SK-N-SH (cell line): ENCODE results near the gene MAP3K2. TPM values are rescaled to one million over a fixed set of nuclear protein-coding genes. Genes with fewer than 3 reads are reported as not detected.

Experiments used
- CTCF ChIA-PET: fragments of 300-600, 350-600 bp; formaldehyde crosslinking; extraction: SDS; loops from one replicate; lab custom pipeline; 2021; lab: Yijun Ruan, JAX
- POLR2A ChIA-PET: fragments of 350-600 bp; sonication (Branson Sonifier 250); formaldehyde crosslinking; extraction: SDS; loops from one replicate; lab custom pipeline; 2020; ENCODE audit warnings: antibody characterized with exemption, inconsistent platforms; lab: Yijun Ruan, JAX
- DNase-seq: peaks from one replicate; pipeline ENCODE4 v3.0.0; 2012
- H2AFZ ChIP-seq: fragments of 200-600 bp; sonication (generic); 2 replicates; pipeline ENCODE4 v1.8.1; 2016; ENCODE audit warnings: antibody characterized with exemption, mild to moderate bottlenecking, low read depth
- H3F3A ChIP-seq: fragments of 200-600 bp; sonication (generic); replicated peaks from 2 replicates; pipeline ENCODE3; 2016; ENCODE audit warnings: antibody characterized with exemption, mild to moderate bottlenecking; ENCODE audit not compliant: insufficient read depth
- H3K27ac ChIP-seq, 2 experiments: fragments of 200-500 bp in 1 of 2; fragments of 200-600 bp in 1 of 2; sonication (Bioruptor generic) in 1 of 2; sonication (generic), shearing (Covaris generic) in 1 of 2; 2 replicates each; pipeline versions ENCODE4 v1.5.1 to v1.6.1; 2014 to 2016; ENCODE audit warnings: low read depth in 2 of 2, inconsistent platforms in 1 of 2, low read length in 1 of 2, mild to moderate bottlenecking in 1 of 2, mixed read lengths in 1 of 2
- H3K27me3 ChIP-seq: fragments of 200-600 bp; sonication (generic), shearing (Covaris generic); 2 replicates; pipeline ENCODE4 v1.6.1; 2016; ENCODE audit warnings: mixed run types; ENCODE audit not compliant: insufficient read depth
- H3K36me3 ChIP-seq, 2 experiments: fragments of 200-500 bp in 1 of 2; fragments of 200-600 bp in 1 of 2; sonication (Bioruptor generic) in 1 of 2; sonication (generic) in 1 of 2; replicated peaks in 1 of 2; 2 replicates each; pipeline versions ENCODE3 to v1.5.1; 2014 to 2016; ENCODE audit warnings: low read length in 1 of 2, mild to moderate bottlenecking in 1 of 2; ENCODE audit not compliant: insufficient read depth in 2 of 2, control insufficient read depth in 1 of 2
- H3K4me1 ChIP-seq, 2 experiments: fragments of 200-500 bp in 1 of 2; fragments of 200-600 bp in 1 of 2; sonication (Bioruptor generic) in 1 of 2; sonication (generic), shearing (Covaris generic) in 1 of 2; 2 replicates each; pipeline versions ENCODE4 v1.5.1 to v1.6.1; 2014 to 2016; ENCODE audit warnings: low read depth in 1 of 2, low read length in 1 of 2, mixed run types in 1 of 2; ENCODE audit not compliant: insufficient read depth in 2 of 2, control insufficient read depth in 1 of 2
- H3K4me2 ChIP-seq: fragments of 200-600 bp; sonication (generic), shearing (Covaris generic); 2 replicates; pipeline ENCODE4 v1.6.1; 2017; ENCODE audit warnings: mixed run types
- H3K4me3 ChIP-seq, 2 experiments: fragments of 200-500 bp in 1 of 2; fragments of 200-600 bp in 1 of 2; sonication (Bioruptor generic) in 1 of 2; sonication (generic), shearing (Covaris generic) in 1 of 2; 2 replicates each; pipeline versions ENCODE4 v1.5.1 to v1.8.1; 2014 to 2016; ENCODE audit warnings: low read depth in 2 of 2, inconsistent platforms in 1 of 2, low read length in 1 of 2, mild to moderate bottlenecking in 1 of 2, mixed read lengths in 1 of 2, moderate library complexity in 1 of 2
- H3K79me2 ChIP-seq: fragments of 200-600 bp; sonication (generic); 2 replicates; pipeline ENCODE4 v1.8.1; 2017; ENCODE audit warnings: mild to moderate bottlenecking; ENCODE audit not compliant: insufficient read depth
- H3K9ac ChIP-seq: fragments of 200-600 bp; sonication (generic); 2 replicates; pipeline ENCODE4 v1.6.1; 2017; ENCODE audit warnings: mixed run types
- H3K9me2 ChIP-seq: fragments of 200-600 bp; sonication (generic); 2 replicates; pipeline ENCODE4 v1.6.1; 2017; ENCODE audit warnings: mixed run types
- H3K9me3 ChIP-seq: fragments of 200-600 bp; sonication (generic); 2 replicates; pipeline ENCODE4 v1.6.1; 2017; ENCODE audit warnings: mixed run types, mild to moderate bottlenecking, moderate library complexity
- H4K20me1 ChIP-seq: fragments of 200-600 bp; sonication (generic); 2 replicates; pipeline ENCODE4 v1.6.1; 2017; ENCODE audit warnings: mild to moderate bottlenecking, mixed run types; ENCODE audit not compliant: insufficient read depth
- CHD2 ChIP-seq: fragments of 150-350 bp; IDR thresholded peaks from 2 replicates; pipeline ENCODE4 v1.6.1; 2018; ENCODE audit warnings: low read length; ENCODE audit not compliant: partially characterized antibody
- EZH2phosphoT487 ChIP-seq: fragments of 200-600 bp; sonication (generic); IDR thresholded peaks from 2 replicates; pipeline ENCODE4 v1.6.1; 2017; ENCODE audit warnings: low read depth, mixed run types, mild to moderate bottlenecking, antibody characterized with exemption, moderate library complexity, borderline replicate concordance
- FOXJ3 ChIP-seq: sonication (generic); formaldehyde crosslinking; IDR thresholded peaks from 2 replicates; pipeline ENCODE4 v1.5.1; 2020; ENCODE audit warnings: mild to moderate bottlenecking, missing genetic modification reagents
- GABPA ChIP-seq: IDR thresholded peaks from 2 replicates; pipeline ENCODE4 v1.4.0; 2012; ENCODE audit warnings: low read depth, mild to moderate bottlenecking
- MXI1 ChIP-seq: IDR thresholded peaks from 2 replicates; pipeline ENCODE4 v1.6.1; 2012; ENCODE audit warnings: mild to moderate bottlenecking, low read depth, low read length, improper control_type of control experiment
- NRF1 ChIP-seq: IDR thresholded peaks from 2 replicates; pipeline ENCODE4 v1.6.1; 2012; ENCODE audit warnings: low read depth, mild to moderate bottlenecking, low read length
- PBX3 ChIP-seq: IDR thresholded peaks from 2 replicates; pipeline ENCODE4; 2012
- RXRA ChIP-seq: IDR thresholded peaks from 2 replicates; pipeline ENCODE4 v1.4.0; 2012; ENCODE audit warnings: low read depth, mild to moderate bottlenecking, borderline replicate concordance
- TEAD4 ChIP-seq: IDR thresholded peaks from 2 replicates; pipeline ENCODE4 v1.4.0; 2012; ENCODE audit warnings: mild to moderate bottlenecking, borderline replicate concordance; ENCODE audit not compliant: insufficient read depth
- WGBS: methylation state at CpG from one replicate; pipeline ENCODE4 v1.1.6; 2017; ENCODE audit warnings: low lambda C conversion rate; 5-methylcytosine and 5-hydroxymethylcytosine counted together
- polyA plus RNA-seq, 3 experiments: library from polyadenylated mRNA; depleted of rRNA; stranded (reverse); fragments of >200 nt; gene quantifications; 2 replicates each; pipeline ENCODE4 v1.2.3, GENCODE V29; 2012

Gene MAP3K2
- polyA plus RNA-seq, 1 of the 3 experiments (the other 2 are of a cell fraction) = 2.7 TPM

GRCh38 chr2:127389778-127390435, 2.1 kb upstream of the MAP3K2 start:
- H3K27me3 ChIP-seq = no peaks in the 10 kb centered on the region
- peaks cover 14% of the 10 kb centered on the region for H3F3A ChIP-seq
- no peak for TF ChIP-seq CHD2
- TF ChIP-seq EZH2phosphoT487 = no peak
- H4K20me1 ChIP-seq = peaks cover 19% of the 10 kb centered on the region
- ChIA-PET CTCF (interaction anchor here (2.7 kb wide), 1 partner anchor 66 kb away, joined by 9 read pairs; no protein-coding TSS in a partner anchor), POLR2A (no interaction called here)
- no peak overlapping the region for H3K4me2 ChIP-seq
- H3K4me1 ChIP-seq = peaks cover 10 to 16% of the 10 kb centered on the region in 2 experiments; a peak in 3 of 4 replicates
- H3K27ac ChIP-seq = no peak overlapping the region
- peaks cover 26% of the 10 kb centered on the region for H3K79me2 ChIP-seq
- H2AFZ ChIP-seq = no peak overlapping the region
- H3K9me2 ChIP-seq = no peaks in the 10 kb centered on the region
- H3K36me3 ChIP-seq = peaks cover 0 to 8% of the 10 kb centered on the region in 2 experiments
- no peak for DNase-seq
- H3K9me3 ChIP-seq = no peaks in the 10 kb centered on the region
- 83% methylated on average over 5 of the region's 5 CpGs for WGBS
- H3K9ac ChIP-seq = no peak overlapping the region
- no peak overlapping the region for H3K4me3 ChIP-seq

- H3K4me2 ChIP-seq = peak overlapping the region; percentile 97
- ChIA-PET POLR2A (no interaction called here), CTCF (interaction anchor here (1.1 to 2.7 kb wide), 3 partner anchors 14 to 64 kb away, joined by 3 to 9 read pairs (median 3); no protein-coding TSS in a partner anchor)
- peak overlapping the region; percentile 73 for H3K9ac ChIP-seq
- peak overlapping the region; percentile 69 to 89 for H3K4me3 ChIP-seq
- no peak for DNase-seq
- no peaks in the 10 kb centered on the region for H3K9me3 ChIP-seq
- H3K36me3 ChIP-seq = peaks cover 0 to 5% of the 10 kb centered on the region in 2 experiments
- H2AFZ ChIP-seq = peak overlapping the region; percentile 85
- peaks cover 39% of the 10 kb centered on the region for H3K79me2 ChIP-seq
- no peak for TF ChIP-seq RXRA
- TF ChIP-seq FOXJ3 (CRISPR knock-in tag) = no peak
- no peak for TF ChIP-seq GABPA
- TF ChIP-seq NRF1 = no peak
- TF ChIP-seq TEAD4 = no peak
- no peak for TF ChIP-seq PBX3
- TF ChIP-seq MXI1 = no peak
- H3K27ac ChIP-seq = peak overlapping the region; percentile 82 to 91
- peaks cover 26% of the 10 kb centered on the region for H4K20me1 ChIP-seq
- no peaks in the 10 kb centered on the region for H3K27me3 ChIP-seq
- peaks cover 10 to 16% of the 10 kb centered on the region in 2 experiments; a peak in 3 of 4 replicates for H3K4me1 ChIP-seq
- peaks cover 14% of the 10 kb centered on the region for H3F3A ChIP-seq
- WGBS = 75% methylated on average over 8 of the region's 8 CpGs
- no peaks in the 10 kb centered on the region for H3K9me2 ChIP-seq
Observed at GRCh38 chr2:127388423-127389164, 819 bp upstream of the MAP3K2 start.
